ENCODE results near the gene STAMBPL1. TPM values are rescaled to one million over a fixed set of nuclear protein-coding genes. Genes with fewer than 3 reads are reported as not detected.

STAMBPL1 gene
- total RNA-seq, 3 donors from 2014 or later (not counting 1 experiment from before 2014, with no cell fraction given): 14.8 to 30.3 (median 18.1) TPM

- Histone ChIP-seq H3K4me1 (ENCODE audit: control insufficient read depth, insufficient read depth, low read length) (peaks cover 2% of the 10 kb centered on the region), H3K9me3 (ENCODE audit: control insufficient read depth, insufficient read depth, low read length) (no peaks in the 10 kb centered on the region), H3K4me3 (ENCODE audit: low read length) (no peak overlapping the region), H3K27me3 (ENCODE audit: control insufficient read depth, insufficient read depth, low read length) (no peaks in the 10 kb centered on the region), H3K36me3 (ENCODE audit: control insufficient read depth, insufficient read depth, low read length) (no peaks in the 10 kb centered on the region), H3K27ac (ENCODE audit: low read length) (no peak overlapping the region)
- Mint-ChIP-seq H3K4me3 (no peak overlapping the region), H3K4me1 (peaks cover 16 to 23% of the 10 kb centered on the region in 2 donors), H3K27me3 (ENCODE audit: low read depth in 2 of 2) (no peaks in the 10 kb centered on the region), H3K27ac (no peak overlapping the region), H3K9me3 (no peaks in the 10 kb centered on the region), H3K36me3 (no peaks in the 10 kb centered on the region)
- DNase-seq (no peak), ATAC-seq (no peak)
- intact Hi-C loops (cut with micrococcal nuclease): no loop called here
- no peak for TF ChIP-seq CTCF (IDR thresholded peaks at IDR 0.05)
- WGBS (ENCODE audit: insufficient coverage): no CpG with 5 or more reads among the region's 1 CpG
Observed at GRCh38 chr10:88964360-88964759, 84.3 kb downstream of the STAMBPL1 start.

DNA sequence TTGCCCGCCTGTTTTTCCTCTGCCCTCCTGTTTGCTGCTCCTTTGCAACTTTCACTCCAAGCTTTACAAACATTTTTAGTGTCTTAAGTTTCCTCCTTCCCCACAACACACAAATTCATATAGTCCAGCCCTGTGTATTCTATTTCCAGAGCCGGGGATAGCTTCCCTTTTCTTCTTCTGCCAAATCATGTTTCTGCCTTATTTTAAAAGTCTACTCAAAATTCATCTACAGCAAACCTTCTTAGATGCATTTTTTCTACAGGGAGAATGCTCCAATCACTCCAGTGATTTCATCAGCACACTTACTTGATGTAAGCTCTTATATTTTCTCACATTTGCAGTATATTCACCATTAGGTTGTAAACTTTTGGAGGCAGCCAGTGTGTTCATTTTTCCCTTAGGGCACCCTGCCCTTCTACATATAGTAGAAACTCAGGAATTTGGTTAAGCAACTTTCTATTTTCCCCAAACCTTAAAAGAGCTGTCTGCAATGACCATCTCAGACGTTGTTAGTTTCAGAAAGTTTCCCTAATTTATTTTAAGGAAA is 84.9 kb downstream of the STAMBPL1 start:
- Histone ChIP-seq H3K4me1 (ENCODE audit: control insufficient read depth, insufficient read depth, low read length) (peaks cover 2% of the 10 kb centered on the region), H3K27ac (ENCODE audit: low read length) (no peak overlapping the region), H3K27me3 (ENCODE audit: control insufficient read depth, insufficient read depth, low read length) (no peaks in the 10 kb centered on the region), H3K9me3 (ENCODE audit: control insufficient read depth, insufficient read depth, low read length) (no peaks in the 10 kb centered on the region), H3K36me3 (ENCODE audit: control insufficient read depth, insufficient read depth, low read length) (no peaks in the 10 kb centered on the region), H3K4me3 (ENCODE audit: low read length) (no peak overlapping the region)
- WGBS (ENCODE audit: insufficient coverage): 83% methylated on average over 3 of the region's 3 CpGs
- intact Hi-C loops (cut with micrococcal nuclease): no loop called here
- ATAC-seq: no peak
- no peaks in the 10 kb centered on the region for H3K9me3 Mint-ChIP-seq
- H3K27ac Mint-ChIP-seq: no peak overlapping the region
- no peak overlapping the region for H3K4me3 Mint-ChIP-seq
- TF ChIP-seq CTCF (IDR thresholded peaks at IDR 0.05): no peak
- H3K36me3 Mint-ChIP-seq: no peaks in the 10 kb centered on the region
- H3K4me1 Mint-ChIP-seq: peaks cover 16 to 23% of the 10 kb centered on the region in 2 donors
- DNase-seq: no peak
- H3K27me3 Mint-ChIP-seq (ENCODE audit: low read depth in 2 of 2): no peaks in the 10 kb centered on the region

DNA sequence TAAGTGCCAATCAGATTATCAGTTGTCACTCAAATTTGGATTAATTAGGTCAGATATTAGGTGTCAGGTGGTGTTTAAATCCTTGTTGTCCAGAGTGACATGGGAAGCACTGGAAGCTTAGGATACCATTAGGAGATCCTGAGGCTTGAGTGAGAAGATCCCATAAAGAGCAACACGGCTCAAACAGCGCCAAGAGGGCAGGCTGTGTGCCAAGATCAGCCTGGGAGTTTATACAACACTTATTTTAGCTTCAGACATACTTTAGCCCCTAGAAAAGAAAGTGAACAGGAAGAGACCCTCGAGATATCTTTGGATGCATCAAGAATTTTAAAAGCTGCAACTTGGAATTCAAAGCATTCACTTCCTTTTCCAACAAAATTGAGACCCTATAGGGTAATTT is 86.8 kb downstream of the STAMBPL1 start:
- no peaks in the 10 kb centered on the region for H3K27me3 Mint-ChIP-seq (ENCODE audit: low read depth in 2 of 2)
- H3K36me3 Mint-ChIP-seq: no peaks in the 10 kb centered on the region
- no peak overlapping the region for H3K4me3 Mint-ChIP-seq
- Histone ChIP-seq H3K27me3 (ENCODE audit: control insufficient read depth, insufficient read depth, low read length) (no peaks in the 10 kb centered on the region), H3K4me1 (ENCODE audit: control insufficient read depth, insufficient read depth, low read length) (peaks cover 2% of the 10 kb centered on the region), H3K9me3 (ENCODE audit: control insufficient read depth, insufficient read depth, low read length) (no peaks in the 10 kb centered on the region), H3K36me3 (ENCODE audit: control insufficient read depth, insufficient read depth, low read length) (no peaks in the 10 kb centered on the region), H3K27ac (ENCODE audit: low read length) (no peak overlapping the region), H3K4me3 (ENCODE audit: low read length) (no peak overlapping the region)
- intact Hi-C loops (cut with micrococcal nuclease): no loop called here
- peaks cover 7 to 11% of the 10 kb centered on the region in 2 donors for H3K4me1 Mint-ChIP-seq
- H3K27ac Mint-ChIP-seq: no peak overlapping the region
- H3K9me3 Mint-ChIP-seq: no peaks in the 10 kb centered on the region
- DNase-seq (no peak), ATAC-seq (no peak)
- WGBS (ENCODE audit: insufficient coverage): 87% methylated on average over 3 of the region's 3 CpGs
- no peak for TF ChIP-seq CTCF (IDR thresholded peaks at IDR 0.05)

- no peak for TF ChIP-seq CTCF (IDR thresholded peaks at IDR 0.05)
- no peaks in the 10 kb centered on the region for H3K4me1 ChIP-seq (ENCODE audit: control insufficient read depth, insufficient read depth, low read length)
- H3K36me3 Mint-ChIP-seq: no peaks in the 10 kb centered on the region
Observed at GRCh38 chr10:88968391-88968790, 88.3 kb downstream of the STAMBPL1 start.

More at GRCh38 chr10:88968391-88968790, 88.3 kb downstream of the STAMBPL1 start:
- no peak overlapping the region for H3K4me3 ChIP-seq (ENCODE audit: low read length)
- no peaks in the 10 kb centered on the region for H3K9me3 ChIP-seq (ENCODE audit: control insufficient read depth, insufficient read depth, low read length)
- no peaks in the 10 kb centered on the region for H3K27me3 ChIP-seq (ENCODE audit: control insufficient read depth, insufficient read depth, low read length)
- no peak overlapping the region for H3K4me3 Mint-ChIP-seq
- WGBS (ENCODE audit: insufficient coverage): 95% methylated on average over 2 of the region's 2 CpGs
- H3K27ac ChIP-seq (ENCODE audit: low read length): no peak overlapping the region
- no peak overlapping the region for H3K27ac Mint-ChIP-seq
- intact Hi-C loops (cut with micrococcal nuclease): no loop called here
- no peaks in the 10 kb centered on the region for H3K27me3 Mint-ChIP-seq (ENCODE audit: low read depth in 2 of 2)
- H3K4me1 Mint-ChIP-seq: no peaks in the 10 kb centered on the region
- ATAC-seq: no peak
- H3K9me3 Mint-ChIP-seq: no peaks in the 10 kb centered on the region
- no peaks in the 10 kb centered on the region for H3K36me3 ChIP-seq (ENCODE audit: control insufficient read depth, insufficient read depth, low read length)
- no peak for DNase-seq

Measured in natural killer cell (primary cell).